22Rv1 (cell line): Measurements from ENCODE around the gene SYT8.
A peak's percentile ranks its signal among the peaks of the same experiment; 100 is the strongest.

Experiments
- H3K27ac ChIP-seq: fragments of 450-650 bp; 2 replicates; pipeline ENCODE4 v1.5.1; 2017
- CTCF ChIP-seq: fragments of 450-650 bp; IDR thresholded peaks from 2 replicates; pipeline ENCODE4 v1.5.1; 2017; ENCODE audit warnings: mild to moderate bottlenecking
- ZFX ChIP-seq: fragments of 450-650 bp; IDR thresholded peaks from 2 replicates; pipeline ENCODE4 v1.6.1; 2017; ENCODE audit warnings: antibody characterized with exemption, borderline replicate concordance

The SYT8 gene

GRCh38 chr11:1876361-1877063 is 41.7 kb downstream of the SYT8 start:
- TF ChIP-seq ZFX (no peak), CTCF (peak; percentile 87)
- H3K27ac ChIP-seq, result no peak overlapping the region

GRCh38 chr11:1877211-1878136 is 42.7 kb downstream of the SYT8 start:
- TF ChIP-seq ZFX (no peak), CTCF (no peak)

GRCh38 chr11:1878137-1879031 is 43.6 kb downstream of the SYT8 start:
- TF ChIP-seq ZFX (no peak), CTCF (no peak)
- no peak overlapping the region for H3K27ac ChIP-seq

More at GRCh38 chr11:1877211-1878136, 42.7 kb downstream of the SYT8 start:
- no peak overlapping the region for H3K27ac ChIP-seq

DNA sequence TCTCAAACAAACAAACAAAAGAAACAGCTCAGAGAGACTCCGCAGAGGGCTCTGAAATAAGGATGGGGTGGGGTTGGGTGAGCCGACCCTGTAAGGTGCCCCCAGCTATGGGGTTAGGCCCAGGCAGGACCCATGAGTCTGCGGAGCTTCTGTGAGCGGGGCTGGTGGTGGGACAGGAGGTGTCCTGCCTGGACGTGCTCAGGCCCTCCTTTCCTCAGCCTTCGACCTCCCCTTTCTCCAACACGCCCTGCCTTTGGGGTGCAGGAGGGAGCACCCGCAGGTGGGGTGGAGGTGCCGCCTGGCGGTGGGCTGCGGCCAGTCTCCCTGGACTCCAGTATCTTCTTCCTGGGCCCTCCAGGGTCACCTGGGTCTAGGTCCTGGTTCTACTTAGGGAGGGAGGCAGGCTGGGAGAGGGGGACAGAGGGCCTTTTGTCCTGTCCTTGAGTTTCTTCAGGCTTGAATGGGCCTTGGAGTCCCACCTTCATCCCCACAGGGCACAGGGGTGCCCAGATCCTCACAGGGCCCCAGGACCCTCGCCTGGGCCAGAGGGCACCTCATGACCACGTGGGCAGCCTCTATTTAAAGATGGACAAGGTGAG is 44.7 kb downstream of the SYT8 start:
- TF ChIP-seq CTCF (no peak), ZFX (no peak)
- no peak overlapping the region for H3K27ac ChIP-seq

DNA sequence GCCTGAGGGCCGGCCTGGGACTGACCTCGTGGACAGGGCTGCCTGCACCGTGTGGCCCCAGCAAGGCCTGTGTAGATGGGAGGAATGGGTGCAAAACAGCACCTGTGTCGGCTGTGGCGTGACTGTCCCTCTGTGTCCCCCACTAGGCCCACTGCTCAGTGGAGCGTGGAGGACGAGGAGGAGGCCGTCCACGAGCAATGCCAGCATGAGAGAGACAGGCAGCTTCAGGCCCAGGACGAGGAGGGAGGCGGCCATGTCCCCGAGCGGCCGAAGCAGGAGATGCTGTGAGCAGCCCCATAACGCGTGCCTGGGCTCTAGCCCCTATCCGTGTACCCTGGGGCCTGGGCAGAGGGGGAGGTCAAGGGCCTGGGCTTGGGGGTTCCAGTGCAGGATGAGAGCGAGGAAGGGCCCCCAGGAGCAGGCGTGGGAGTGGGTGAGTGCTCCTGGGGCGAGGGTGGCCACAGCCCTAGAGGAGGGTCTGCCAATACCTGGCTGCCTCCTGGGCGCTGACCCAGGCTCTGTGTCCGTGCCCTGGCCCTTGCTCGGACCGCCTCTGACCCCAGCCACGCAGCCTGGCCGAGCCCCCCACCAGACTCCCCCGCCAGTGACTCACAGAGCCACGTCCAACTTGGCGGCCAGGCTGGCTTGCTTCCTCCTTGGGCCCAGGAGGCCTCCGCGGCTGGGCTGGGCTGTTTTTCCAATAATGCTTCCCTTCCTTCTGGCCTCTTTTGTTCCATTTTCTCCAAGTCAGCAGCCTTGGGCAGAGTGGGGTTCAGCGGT is 45.3 kb downstream of the SYT8 start:
- no peak overlapping the region for H3K27ac ChIP-seq
- TF ChIP-seq CTCF (no peak), ZFX (no peak)
